ENCODE results near the gene P2RY8. TPM values are rescaled to one million over a fixed set of nuclear protein-coding genes. Genes with fewer than 3 reads are reported as not detected.
A peak's percentile ranks its signal among the peaks of the same experiment; 100 is the strongest.

The P2RY8 gene
- total and polyA plus RNA-seq, 3 experiments from 2014 or later, result 47.1 to 302 (median 50.1) TPM

DNA sequence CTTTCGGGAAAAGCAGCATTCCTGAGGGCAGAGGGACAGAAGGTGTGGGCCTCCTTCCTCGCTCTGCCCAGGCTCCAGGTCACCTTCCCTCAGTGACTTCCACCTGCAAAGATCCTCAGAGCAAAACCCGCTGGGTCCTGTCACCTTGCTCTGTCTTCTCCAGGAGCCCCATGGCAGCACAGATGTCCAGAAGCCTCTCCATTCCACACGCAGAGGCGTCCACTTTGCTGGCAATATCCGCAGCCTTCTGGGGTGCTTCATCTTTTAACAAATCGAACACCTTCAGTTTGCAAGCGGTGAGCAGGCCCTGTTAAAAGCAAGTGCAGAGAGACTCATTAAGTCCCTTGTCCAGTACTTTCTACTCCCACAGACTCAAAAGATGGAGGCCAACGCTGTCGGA is 111.6 kb downstream of the P2RY8 start:
- ChIA-PET CTCF (no interaction called here), POLR2A (no interaction called here)
- no peak overlapping the region for H3K4me3 ChIP-seq (ENCODE audit: low read length)
- no peak for DNase-seq
- H3K36me3 ChIP-seq (ENCODE audit: insufficient read depth, low read length), result peaks cover 34% of the 10 kb centered on the region
- no peak overlapping the region for H3K4me3 Mint-ChIP-seq
- H3K4me1 Mint-ChIP-seq, result peaks cover 0 to 4% (median 0%) of the 10 kb centered on the region in 3 donors
- H3K36me3 Mint-ChIP-seq, result peaks cover 12 to 59% (median 43%) of the 10 kb centered on the region in 3 donors
- no peaks in the 10 kb centered on the region for H3K27me3 Mint-ChIP-seq
- peaks cover 0 to 16% (median 11%) of the 10 kb centered on the region in 5 donors for H3K9me3 Mint-ChIP-seq
- H3K27me3 ChIP-seq (ENCODE audit: insufficient read depth, low read length, poor library complexity, severe bottlenecking), result no peaks in the 10 kb centered on the region
- no peak overlapping the region for H3K27ac Mint-ChIP-seq
- no peak overlapping the region for H3K27ac ChIP-seq (ENCODE audit: low read depth, low read length)
- peaks cover 20% of the 10 kb centered on the region for H3K9me3 ChIP-seq (ENCODE audit: low read length)
- no peaks in the 10 kb centered on the region for H3K4me1 ChIP-seq (ENCODE audit: insufficient read depth, low read length)

DNA sequence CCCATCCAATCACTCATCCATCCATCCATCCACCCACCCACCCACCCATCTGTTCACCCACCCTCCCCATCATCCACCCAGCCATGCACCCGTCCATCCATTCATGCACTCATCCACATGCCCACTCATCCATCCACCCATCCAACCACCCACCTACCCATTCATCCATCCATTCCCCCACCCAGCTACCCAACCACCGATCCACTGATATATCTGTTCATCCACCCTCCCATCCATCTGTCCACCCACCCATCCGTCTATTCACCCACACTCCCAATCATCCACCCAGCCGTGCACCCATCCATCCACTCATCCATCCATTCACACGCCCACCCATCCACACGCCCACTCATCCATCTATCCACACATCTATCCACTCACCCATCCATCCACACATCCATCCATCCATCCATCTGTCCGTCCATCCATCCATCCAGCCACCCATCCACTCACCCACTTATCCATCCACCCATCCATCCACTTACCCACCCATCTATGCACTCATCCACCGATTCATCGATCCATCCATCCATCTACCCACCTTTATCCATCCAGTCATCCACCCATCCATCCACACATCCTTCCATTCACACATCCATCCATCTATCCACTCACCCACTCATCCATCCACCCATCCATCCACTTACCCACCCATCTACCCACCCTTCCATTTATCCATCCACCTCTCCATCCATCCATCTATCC is 112.7 kb downstream of the P2RY8 start:
- no peaks in the 10 kb centered on the region for H3K27me3 Mint-ChIP-seq
- Histone ChIP-seq H3K27ac (ENCODE audit: low read depth, low read length) (no peak overlapping the region), H3K4me3 (ENCODE audit: low read length) (no peak overlapping the region), H3K4me1 (ENCODE audit: insufficient read depth, low read length) (no peaks in the 10 kb centered on the region), H3K9me3 (ENCODE audit: low read length) (peaks cover 20% of the 10 kb centered on the region), H3K36me3 (ENCODE audit: insufficient read depth, low read length) (peaks cover 34% of the 10 kb centered on the region), H3K27me3 (ENCODE audit: insufficient read depth, low read length, poor library complexity, severe bottlenecking) (no peaks in the 10 kb centered on the region)
- no peak overlapping the region for H3K27ac Mint-ChIP-seq
- H3K4me1 Mint-ChIP-seq, result peaks cover 0 to 11% (median 0%) of the 10 kb centered on the region in 3 donors
- POLR2A ChIA-PET, result no interaction called here
- CTCF ChIA-PET, result no interaction called here
- peaks cover 18 to 64% (median 51%) of the 10 kb centered on the region in 3 donors for H3K36me3 Mint-ChIP-seq
- H3K4me3 Mint-ChIP-seq, result no peak overlapping the region
- H3K9me3 Mint-ChIP-seq, result peaks cover 0 to 21% (median 11%) of the 10 kb centered on the region in 5 donors
- DNase-seq, result no peak

DNA sequence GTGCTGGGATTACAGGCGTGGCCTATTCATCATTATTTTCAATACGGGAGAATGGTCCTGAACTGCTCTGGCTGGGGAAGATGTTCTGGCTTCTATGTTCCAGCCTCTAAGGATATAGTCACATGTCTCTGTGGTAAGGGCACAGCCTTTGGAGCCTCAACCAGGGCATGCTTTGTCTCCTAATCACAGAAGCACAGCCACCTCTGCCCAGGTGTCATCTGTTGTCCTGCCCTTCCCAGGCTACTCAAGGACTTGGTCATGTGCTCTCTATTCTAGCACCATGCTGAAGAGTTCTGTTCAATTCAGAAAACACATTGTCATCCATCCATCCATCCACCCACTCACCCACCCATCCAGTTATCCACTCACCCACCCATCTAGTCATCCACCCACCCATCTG is 113.8 kb downstream of the P2RY8 start:
- peaks cover 40% of the 10 kb centered on the region for H3K36me3 ChIP-seq (ENCODE audit: insufficient read depth, low read length)
- POLR2A ChIA-PET, result no interaction called here
- H3K36me3 Mint-ChIP-seq, result peaks cover 18 to 67% (median 51%) of the 10 kb centered on the region in 3 donors
- H3K9me3 ChIP-seq (ENCODE audit: low read length), result peaks cover 20% of the 10 kb centered on the region
- CTCF ChIA-PET, result no interaction called here
- H3K27me3 ChIP-seq (ENCODE audit: insufficient read depth, low read length, poor library complexity, severe bottlenecking), result no peaks in the 10 kb centered on the region
- no peak overlapping the region for H3K4me3 ChIP-seq (ENCODE audit: low read length)
- H3K27me3 Mint-ChIP-seq, result no peaks in the 10 kb centered on the region
- H3K4me1 ChIP-seq (ENCODE audit: insufficient read depth, low read length), result no peaks in the 10 kb centered on the region
- no peak for DNase-seq
- peaks cover 0 to 11% (median 0%) of the 10 kb centered on the region in 3 donors for H3K4me1 Mint-ChIP-seq
- peaks cover 0 to 21% (median 11%) of the 10 kb centered on the region in 5 donors for H3K9me3 Mint-ChIP-seq
- H3K27ac Mint-ChIP-seq, result no peak overlapping the region
- no peak overlapping the region for H3K27ac ChIP-seq (ENCODE audit: low read depth, low read length)
- no peak overlapping the region for H3K4me3 Mint-ChIP-seq

DNA sequence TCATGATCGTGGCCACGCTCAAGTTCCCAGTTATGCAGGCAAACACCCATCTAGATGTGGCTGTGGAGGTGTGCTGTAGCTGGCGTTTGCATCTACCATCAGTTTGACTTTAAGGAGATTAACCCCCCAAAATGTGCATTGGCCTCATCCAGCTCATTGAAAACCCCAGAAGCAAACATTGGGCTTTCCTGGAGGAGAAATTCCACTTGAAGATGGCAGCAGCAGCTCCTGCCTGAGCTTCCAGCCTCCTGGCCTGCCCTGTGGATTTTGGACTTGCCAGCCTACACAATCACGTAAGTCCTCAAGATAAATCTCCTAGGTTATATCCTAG is 114.9 kb downstream of the P2RY8 start:
- peaks cover 0 to 21% (median 11%) of the 10 kb centered on the region in 5 donors for H3K9me3 Mint-ChIP-seq
- H3K4me3 Mint-ChIP-seq, result no peak overlapping the region
- peaks cover 20% of the 10 kb centered on the region for H3K9me3 ChIP-seq (ENCODE audit: low read length)
- peaks cover 0 to 11% (median 0%) of the 10 kb centered on the region in 3 donors for H3K4me1 Mint-ChIP-seq
- no peak overlapping the region for H3K27ac Mint-ChIP-seq
- no peaks in the 10 kb centered on the region for H3K4me1 ChIP-seq (ENCODE audit: insufficient read depth, low read length)
- peaks cover 50% of the 10 kb centered on the region for H3K36me3 ChIP-seq (ENCODE audit: insufficient read depth, low read length)
- H3K36me3 Mint-ChIP-seq, result peaks cover 18 to 62% (median 48%) of the 10 kb centered on the region in 3 donors
- POLR2A ChIA-PET, result no interaction called here
- CTCF ChIA-PET, result no interaction called here
- H3K27me3 Mint-ChIP-seq, result no peaks in the 10 kb centered on the region
- no peak overlapping the region for H3K4me3 ChIP-seq (ENCODE audit: low read length)
- no peak for DNase-seq
- no peaks in the 10 kb centered on the region for H3K27me3 ChIP-seq (ENCODE audit: insufficient read depth, low read length, poor library complexity, severe bottlenecking)
- no peak overlapping the region for H3K27ac ChIP-seq (ENCODE audit: low read depth, low read length)

DNA sequence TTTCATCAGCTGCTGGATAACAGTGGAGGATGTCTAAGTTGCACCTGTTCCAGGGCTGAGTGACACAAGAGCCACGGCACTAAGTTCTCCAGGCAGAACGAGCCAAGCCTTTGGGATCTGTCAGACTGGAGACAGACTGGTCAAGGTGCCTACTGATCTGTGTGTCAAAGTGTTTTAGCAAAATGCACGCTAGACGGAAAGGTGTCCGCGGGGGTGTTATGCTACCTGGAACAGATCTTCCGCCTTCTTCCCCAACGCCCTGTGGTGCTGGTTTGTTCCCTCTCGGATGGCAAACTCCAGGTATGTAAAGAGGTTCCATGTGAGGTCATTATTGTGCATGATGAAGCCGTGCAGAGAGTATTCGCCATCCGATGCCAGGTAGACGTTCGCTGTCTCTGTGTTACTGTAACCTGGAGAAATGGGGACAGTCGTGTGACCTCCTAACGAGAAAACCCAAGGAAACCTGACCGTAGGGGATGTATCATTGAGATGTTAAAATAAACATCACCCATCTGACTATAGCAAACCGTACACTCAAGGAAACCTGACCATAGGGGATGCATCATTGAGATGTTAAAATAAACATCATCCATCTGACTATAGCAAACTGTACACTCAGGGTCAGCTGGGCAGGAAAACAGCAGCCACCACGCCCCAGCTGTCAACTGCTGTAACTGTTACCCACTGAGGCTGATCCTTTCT is 115.4 kb downstream of the P2RY8 start:
- Mint-ChIP-seq H3K27me3 (no peaks in the 10 kb centered on the region), H3K36me3 (peaks cover 18 to 57% (median 45%) of the 10 kb centered on the region in 3 donors), H3K27ac (peak overlapping the region in 1 of 8 donors; percentile 73), H3K9me3 (peaks cover 0 to 21% (median 11%) of the 10 kb centered on the region in 5 donors), H3K4me1 (peaks cover 0 to 11% (median 0%) of the 10 kb centered on the region in 3 donors), H3K4me3 (no peak overlapping the region)
- H3K4me3 ChIP-seq (ENCODE audit: low read length), result no peak overlapping the region
- no peak overlapping the region for H3K27ac ChIP-seq (ENCODE audit: low read depth, low read length)
- H3K36me3 ChIP-seq (ENCODE audit: insufficient read depth, low read length), result peaks cover 56% of the 10 kb centered on the region
- POLR2A ChIA-PET, result no interaction called here
- no peak for DNase-seq
- CTCF ChIA-PET, result no interaction called here
- peaks cover 20% of the 10 kb centered on the region for H3K9me3 ChIP-seq (ENCODE audit: low read length)
- no peaks in the 10 kb centered on the region for H3K4me1 ChIP-seq (ENCODE audit: insufficient read depth, low read length)
- no peaks in the 10 kb centered on the region for H3K27me3 ChIP-seq (ENCODE audit: insufficient read depth, low read length, poor library complexity, severe bottlenecking)

DNA sequence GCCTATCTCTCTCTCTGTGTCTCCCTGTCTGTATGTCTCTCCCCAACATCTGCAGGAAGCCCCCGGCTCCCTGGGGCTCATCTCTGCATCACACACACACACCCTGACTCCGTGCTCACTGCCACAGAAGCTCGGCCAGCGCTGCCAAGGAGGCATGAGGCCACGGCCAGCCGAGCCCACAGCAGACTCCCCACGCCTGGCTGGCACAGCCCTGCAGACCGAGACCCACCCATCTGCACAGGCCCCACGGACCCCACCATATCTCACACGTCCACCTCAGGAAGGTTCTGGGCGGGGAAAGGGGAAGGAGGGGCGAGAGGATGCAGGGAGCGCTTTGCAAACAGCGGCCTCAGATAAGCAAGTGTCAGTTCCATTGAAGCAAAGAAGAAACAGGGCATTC is 116.6 kb downstream of the P2RY8 start:
- Histone ChIP-seq H3K36me3 (ENCODE audit: insufficient read depth, low read length) (peaks cover 54% of the 10 kb centered on the region), H3K4me3 (ENCODE audit: low read length) (no peak overlapping the region), H3K9me3 (ENCODE audit: low read length) (peaks cover 20% of the 10 kb centered on the region), H3K4me1 (ENCODE audit: insufficient read depth, low read length) (no peaks in the 10 kb centered on the region), H3K27ac (ENCODE audit: low read depth, low read length) (no peak overlapping the region), H3K27me3 (ENCODE audit: insufficient read depth, low read length, poor library complexity, severe bottlenecking) (no peaks in the 10 kb centered on the region)
- Mint-ChIP-seq H3K36me3 (peaks cover 18 to 46% (median 41%) of the 10 kb centered on the region in 3 donors), H3K4me1 (peaks cover 0 to 11% (median 0%) of the 10 kb centered on the region in 3 donors), H3K4me3 (no peak overlapping the region), H3K27ac (peak overlapping the region in 6 of 8 donors; percentile 2 to 90 (median 53)), H3K27me3 (no peaks in the 10 kb centered on the region), H3K9me3 (peaks cover 0 to 21% (median 11%) of the 10 kb centered on the region in 5 donors)
- POLR2A ChIA-PET, result no interaction called here
- CTCF ChIA-PET, result no interaction called here
- DNase-seq, result no peak

DNA sequence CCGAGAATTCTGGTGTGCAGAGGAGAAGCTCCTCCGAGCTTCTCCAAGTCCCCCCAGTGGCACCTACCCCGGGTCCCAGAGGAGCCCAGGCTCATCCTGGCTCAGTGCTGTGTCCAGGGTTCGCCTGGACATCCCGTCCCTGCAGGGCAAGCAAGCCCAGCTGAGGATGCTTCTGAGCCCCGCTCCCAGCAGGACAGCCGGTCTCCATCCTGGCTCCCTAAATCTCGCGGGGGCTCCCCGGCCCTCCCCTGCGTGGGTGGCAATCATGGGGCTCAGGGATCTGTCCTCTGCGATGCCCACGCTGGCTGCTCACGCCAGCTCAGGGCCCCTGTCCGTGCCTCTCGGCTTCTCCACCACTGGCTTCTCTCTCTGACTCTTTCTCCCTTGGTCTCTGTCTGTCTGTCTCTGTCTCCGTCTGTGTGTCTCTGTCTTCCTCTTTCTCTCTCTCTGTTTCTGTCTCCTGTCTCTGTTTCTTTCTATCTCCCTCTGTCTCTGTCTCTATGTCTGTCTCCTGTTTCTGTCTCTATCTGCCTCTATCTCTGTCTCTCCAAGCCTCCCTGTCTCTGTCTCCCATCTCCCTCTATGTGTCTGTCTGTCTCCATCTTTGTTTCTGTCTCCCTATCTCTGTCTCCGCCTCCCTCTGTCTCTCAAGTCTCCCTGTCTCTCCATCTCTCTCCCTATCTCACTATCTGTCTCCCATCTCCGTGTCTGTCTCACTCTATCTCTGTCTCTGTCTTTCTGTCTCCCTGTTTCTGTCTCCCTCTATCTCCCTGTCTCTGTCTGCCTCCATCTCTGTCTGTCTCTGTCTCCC is 117.2 kb downstream of the P2RY8 start:
- CTCF ChIA-PET, result no interaction called here
- peaks cover 0 to 8% (median 0%) of the 10 kb centered on the region in 3 donors for H3K4me1 Mint-ChIP-seq
- Histone ChIP-seq H3K4me1 (ENCODE audit: insufficient read depth, low read length) (no peaks in the 10 kb centered on the region), H3K9me3 (ENCODE audit: low read length) (peaks cover 20% of the 10 kb centered on the region), H3K36me3 (ENCODE audit: insufficient read depth, low read length) (peaks cover 48% of the 10 kb centered on the region), H3K4me3 (ENCODE audit: low read length) (no peak overlapping the region), H3K27ac (ENCODE audit: low read depth, low read length) (no peak overlapping the region), H3K27me3 (ENCODE audit: insufficient read depth, low read length, poor library complexity, severe bottlenecking) (no peaks in the 10 kb centered on the region)
- peak overlapping the region in 6 of 8 donors; percentile 2 to 90 (median 56) for H3K27ac Mint-ChIP-seq
- H3K4me3 Mint-ChIP-seq, result no peak overlapping the region
- POLR2A ChIA-PET, result no interaction called here
- DNase-seq, result no peak
- H3K27me3 Mint-ChIP-seq, result no peaks in the 10 kb centered on the region
- H3K9me3 Mint-ChIP-seq, result peaks cover 0 to 17% (median 11%) of the 10 kb centered on the region in 5 donors
- H3K36me3 Mint-ChIP-seq, result peaks cover 15 to 42% (median 35%) of the 10 kb centered on the region in 3 donors

All from CD8-positive, alpha-beta memory T cell (primary cell).